Keratinocyte (primary cell): ENCODE measurements around the gene CCDC7.

ENCODE experiments used
- EZH2 ChIP-seq: IDR thresholded peaks from one replicate; pipeline ENCODE4 v1.6.1; 2012; ENCODE audit warnings: inconsistent platforms, mild to moderate bottlenecking, low read length, moderate library complexity
- TF ChIP-seq, protein P1 (sequence below), 3 experiments: IDR thresholded peaks in 1 of 3; conservative IDR thresholded peaks in 1 of 3; optimal IDR thresholded peaks in 1 of 3; 2 replicates in 2 of 3; 3 replicates in 1 of 3; pipeline versions ENCODE3 to v1.5.1; 2011; ENCODE audit warnings: low read length in 3 of 3, mild to moderate bottlenecking in 3 of 3, moderate library complexity in 2 of 3, control low read depth in 1 of 3, inconsistent platforms in 1 of 3; ENCODE audit not compliant: insufficient read depth in 2 of 3; ENCODE audit errors: extremely low read depth in 1 of 3

DNA sequence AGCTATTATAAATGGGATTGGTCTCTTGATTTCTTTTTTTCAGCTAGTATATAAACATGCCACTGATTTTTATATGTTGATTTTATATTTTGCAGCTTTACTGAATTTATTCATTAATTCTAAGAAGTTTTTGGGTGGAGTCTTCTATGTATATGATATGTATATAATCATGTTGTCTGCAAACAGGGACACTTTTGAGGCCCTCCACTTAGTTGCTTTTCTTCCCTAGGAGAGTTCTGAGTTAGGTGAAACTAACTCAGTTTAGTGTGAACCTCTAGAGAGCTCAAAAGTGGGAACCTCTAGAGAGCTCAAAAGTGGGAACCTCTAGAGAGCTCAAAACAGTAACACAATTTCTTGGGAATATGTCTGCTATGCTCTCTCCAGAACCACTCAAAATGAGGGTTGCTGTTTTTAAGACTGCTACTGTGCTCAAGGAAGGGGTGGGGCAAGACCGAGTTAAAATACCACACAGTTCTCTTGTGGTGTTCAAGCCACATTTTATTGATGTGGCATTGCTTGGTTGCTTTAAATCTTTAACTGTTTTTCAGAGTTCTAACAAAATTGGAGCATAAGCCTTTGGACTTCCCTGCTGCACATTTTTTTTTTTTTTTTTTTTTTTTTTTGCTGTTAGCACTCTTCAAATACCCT is 13.2 kb downstream of the CCDC7 start:
- TF ChIP-seq EZH2 = no peak
- TF ChIP-seq, protein P1, sequence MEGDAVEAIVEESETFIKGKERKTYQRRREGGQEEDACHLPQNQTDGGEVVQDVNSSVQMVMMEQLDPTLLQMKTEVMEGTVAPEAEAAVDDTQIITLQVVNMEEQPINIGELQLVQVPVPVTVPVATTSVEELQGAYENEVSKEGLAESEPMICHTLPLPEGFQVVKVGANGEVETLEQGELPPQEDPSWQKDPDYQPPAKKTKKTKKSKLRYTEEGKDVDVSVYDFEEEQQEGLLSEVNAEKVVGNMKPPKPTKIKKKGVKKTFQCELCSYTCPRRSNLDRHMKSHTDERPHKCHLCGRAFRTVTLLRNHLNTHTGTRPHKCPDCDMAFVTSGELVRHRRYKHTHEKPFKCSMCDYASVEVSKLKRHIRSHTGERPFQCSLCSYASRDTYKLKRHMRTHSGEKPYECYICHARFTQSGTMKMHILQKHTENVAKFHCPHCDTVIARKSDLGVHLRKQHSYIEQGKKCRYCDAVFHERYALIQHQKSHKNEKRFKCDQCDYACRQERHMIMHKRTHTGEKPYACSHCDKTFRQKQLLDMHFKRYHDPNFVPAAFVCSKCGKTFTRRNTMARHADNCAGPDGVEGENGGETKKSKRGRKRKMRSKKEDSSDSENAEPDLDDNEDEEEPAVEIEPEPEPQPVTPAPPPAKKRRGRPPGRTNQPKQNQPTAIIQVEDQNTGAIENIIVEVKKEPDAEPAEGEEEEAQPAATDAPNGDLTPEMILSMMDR (optimal IDR thresholded peaks at IDR 0.05 in 1 of 3, IDR thresholded peaks at IDR 0.05 in 1 of 3, conservative IDR thresholded peaks at IDR 0.05 in 1 of 3; ENCODE audit: extremely low read depth in 1 of 3, insufficient read depth in 2 of 3, low read length in 3 of 3) = no peak
